ENCODE results near the gene C9orf57. TPM values are rescaled to one million over a fixed set of nuclear protein-coding genes. Genes with fewer than 3 reads are reported as not detected.

Gene C9orf57
- total RNA-seq, 1 experiment from 2014 or later, result not detected

DNA sequence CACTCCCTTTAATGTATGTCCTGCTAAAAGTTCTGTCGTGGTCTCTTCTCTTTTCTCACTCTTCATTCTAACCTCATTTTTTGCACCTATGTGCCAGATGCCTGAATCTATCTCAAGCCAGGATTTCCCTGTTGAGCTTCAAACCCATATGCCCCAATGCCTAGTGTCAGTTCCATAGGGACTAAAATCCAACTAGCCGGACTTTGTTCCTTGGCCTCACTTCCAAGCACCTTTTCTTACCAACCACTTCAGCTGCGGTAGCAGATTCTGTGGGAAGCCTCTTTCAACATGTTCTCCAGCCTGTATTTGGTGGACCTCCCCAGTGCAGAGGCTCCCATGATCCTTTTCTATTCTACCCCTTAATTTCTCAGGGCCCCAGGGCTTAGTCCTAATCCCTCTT lies 17.5 kb downstream of the C9orf57 start:
- WGBS (ENCODE audit: extremely low coverage, insufficient read length, low lambda C conversion rate), result no CpG with 5 or more reads among the region's 3 CpGs

More for the DNA sequence above, 17.5 kb downstream of the C9orf57 start:
- no peak overlapping the region for H2AFZ ChIP-seq (ENCODE audit: low read length)
- H3K4me2 ChIP-seq (ENCODE audit: insufficient read depth, insufficient read length, low read length), result no peak overlapping the region
- Mint-ChIP-seq H3K4me1 (peaks cover 4% of the 10 kb centered on the region in 2 experiments), H3K27me3 (ENCODE audit: low read depth) (no peaks in the 10 kb centered on the region), H3K9me3 (no peaks in the 10 kb centered on the region), H3K4me3 (no peak overlapping the region), H3K27ac (no peak overlapping the region), H3K36me3 (ENCODE audit: insufficient read depth in 1 of 3, low read depth in 3 of 3) (no peaks in the 10 kb centered on the region)
- H3K56ac ChIP-seq (ENCODE audit: insufficient read length, low read depth, low read length), result no peak overlapping the region
- no peak overlapping the region for H2BK120ac ChIP-seq (ENCODE audit: low read depth, low read length, poor library complexity, severe bottlenecking)
- no peaks in the 10 kb centered on the region for H3K9me3 ChIP-seq (ENCODE audit: control insufficient read depth, low read depth, low read length)
- no peak overlapping the region for H3K27ac ChIP-seq (ENCODE audit: insufficient read length, low read depth, low read length)
- no peaks in the 10 kb centered on the region for H3K79me2 ChIP-seq (ENCODE audit: insufficient read depth, low read length)
- H3T11ph ChIP-seq (ENCODE audit: low read length), result no peak overlapping the region
- H3K18ac ChIP-seq (ENCODE audit: insufficient read length, low read depth, low read length), result no peak overlapping the region
- no peak for DNase-seq
- no peaks in the 10 kb centered on the region for H3K79me1 ChIP-seq (ENCODE audit: insufficient read depth, low read depth, low read length, poor library complexity, severe bottlenecking)
- H2BK15ac ChIP-seq (ENCODE audit: low read depth, low read length), result no peak overlapping the region
- H3K23me2 ChIP-seq (ENCODE audit: insufficient read length, low read depth, low read length, poor library complexity, severe bottlenecking), result no peaks in the 10 kb centered on the region
- no peak overlapping the region for H3K14ac ChIP-seq (ENCODE audit: insufficient read depth, low read length)
- no peak overlapping the region for H4K5ac ChIP-seq (ENCODE audit: insufficient read length, low read depth, low read length)
- H2BK12ac ChIP-seq (ENCODE audit: insufficient read length, low read depth, low read length), result no peak overlapping the region
- H3K4me1 ChIP-seq (ENCODE audit: insufficient read depth, low read length), result no peaks in the 10 kb centered on the region
- H3K9ac ChIP-seq (ENCODE audit: extremely low read depth, insufficient read length, low read length), result no peak overlapping the region
- H2BK5ac ChIP-seq (ENCODE audit: insufficient read length, low read length), result no peak overlapping the region
- H2AK5ac ChIP-seq (ENCODE audit: insufficient read length, low read length), result no peak overlapping the region
- H4K20me1 ChIP-seq (ENCODE audit: control insufficient read depth, insufficient read depth, insufficient read length), result peaks cover 2% of the 10 kb centered on the region
- no peak overlapping the region for H3K4ac ChIP-seq (ENCODE audit: low read depth, low read length)
- H4K91ac ChIP-seq (ENCODE audit: insufficient read length, low read depth, low read length), result no peak overlapping the region
- no peak overlapping the region for H2BK20ac ChIP-seq (ENCODE audit: low read depth, low read length, poor library complexity, severe bottlenecking)
- H3K27me3 ChIP-seq (ENCODE audit: insufficient read depth, low read length), result no peaks in the 10 kb centered on the region
- no peak overlapping the region for H3K23ac ChIP-seq (ENCODE audit: insufficient read length, low read depth, low read length)
- no peak overlapping the region for H4K8ac ChIP-seq (replicated peaks; ENCODE audit: insufficient read length, low read depth, low read length)
- TF ChIP-seq, protein P1, sequence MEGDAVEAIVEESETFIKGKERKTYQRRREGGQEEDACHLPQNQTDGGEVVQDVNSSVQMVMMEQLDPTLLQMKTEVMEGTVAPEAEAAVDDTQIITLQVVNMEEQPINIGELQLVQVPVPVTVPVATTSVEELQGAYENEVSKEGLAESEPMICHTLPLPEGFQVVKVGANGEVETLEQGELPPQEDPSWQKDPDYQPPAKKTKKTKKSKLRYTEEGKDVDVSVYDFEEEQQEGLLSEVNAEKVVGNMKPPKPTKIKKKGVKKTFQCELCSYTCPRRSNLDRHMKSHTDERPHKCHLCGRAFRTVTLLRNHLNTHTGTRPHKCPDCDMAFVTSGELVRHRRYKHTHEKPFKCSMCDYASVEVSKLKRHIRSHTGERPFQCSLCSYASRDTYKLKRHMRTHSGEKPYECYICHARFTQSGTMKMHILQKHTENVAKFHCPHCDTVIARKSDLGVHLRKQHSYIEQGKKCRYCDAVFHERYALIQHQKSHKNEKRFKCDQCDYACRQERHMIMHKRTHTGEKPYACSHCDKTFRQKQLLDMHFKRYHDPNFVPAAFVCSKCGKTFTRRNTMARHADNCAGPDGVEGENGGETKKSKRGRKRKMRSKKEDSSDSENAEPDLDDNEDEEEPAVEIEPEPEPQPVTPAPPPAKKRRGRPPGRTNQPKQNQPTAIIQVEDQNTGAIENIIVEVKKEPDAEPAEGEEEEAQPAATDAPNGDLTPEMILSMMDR (conservative IDR thresholded peaks at IDR 0.05), result no peak
